Inflammatory macrophage treated with lipopolysaccharide for 1 hour (primary cell): Measurements from ENCODE around the gene OGA.

Experiments used
- DNase-seq, 2 donors: peaks; one replicate each; pipeline ENCODE4 v3.0.0-alpha.2; 2020 to 2022

Gene OGA

DNA sequence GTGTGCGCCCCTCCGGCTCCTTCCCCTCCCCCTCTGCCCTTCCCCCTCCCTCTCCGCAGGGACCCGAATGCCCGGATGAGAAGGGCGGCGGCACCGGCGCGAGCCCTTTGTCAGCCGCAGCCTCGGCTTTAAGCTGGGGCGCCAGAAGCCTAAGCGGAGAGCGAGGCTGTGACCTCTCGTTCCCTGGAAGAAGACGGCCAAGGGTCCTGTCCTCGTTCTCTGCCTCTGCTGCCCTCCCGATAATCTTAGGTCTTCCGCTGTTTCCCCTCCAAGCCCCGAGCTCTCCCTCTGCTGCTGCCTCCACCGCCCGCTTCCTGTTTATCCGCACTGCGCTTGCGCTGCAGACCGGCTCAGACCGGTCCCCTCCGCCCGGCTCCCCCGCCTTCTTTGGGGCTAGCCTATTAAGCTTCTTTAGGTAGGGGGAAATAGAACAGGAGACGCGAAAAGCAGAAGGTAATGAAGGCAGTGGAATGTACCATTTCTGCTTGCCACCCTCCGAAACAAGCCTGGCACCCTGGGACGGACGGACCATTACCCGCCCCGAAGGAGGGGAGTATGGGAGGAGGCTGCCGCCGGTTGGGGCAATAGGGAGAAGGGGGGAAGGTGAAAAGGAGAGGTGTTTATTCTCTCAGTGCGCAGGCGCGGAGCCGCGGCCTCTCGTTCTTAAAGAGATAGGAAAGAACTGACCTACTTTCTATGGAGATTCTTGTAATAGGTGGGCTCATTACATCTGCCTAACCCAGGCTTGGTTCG is at the start of gene OGA:
TSS of gene OGA (minus strand) at position 326 of the 753 bp plus-strand sequence. CDS start 422 bp downstream, outside the sequence.
- DNase-seq: peak; percentile 95 to 98

- no peak for DNase-seq
Observed at GRCh38 chr10:101867931-101868330, 49.7 kb upstream of the OGA start.

GRCh38 chr10:101859530-101859929 is 41.3 kb upstream of the OGA start:
- DNase-seq: no peak

GRCh38 chr10:101858723-101859500 is 40.7 kb upstream of the OGA start:
- no peak for DNase-seq

- DNase-seq: no peak
Observed at GRCh38 chr10:101857802-101858476, 39.7 kb upstream of the OGA start.

GRCh38 chr10:101856626-101857025 is 38.4 kb upstream of the OGA start:
- DNase-seq: peak in 1 of 2 donors; percentile 11

DNA sequence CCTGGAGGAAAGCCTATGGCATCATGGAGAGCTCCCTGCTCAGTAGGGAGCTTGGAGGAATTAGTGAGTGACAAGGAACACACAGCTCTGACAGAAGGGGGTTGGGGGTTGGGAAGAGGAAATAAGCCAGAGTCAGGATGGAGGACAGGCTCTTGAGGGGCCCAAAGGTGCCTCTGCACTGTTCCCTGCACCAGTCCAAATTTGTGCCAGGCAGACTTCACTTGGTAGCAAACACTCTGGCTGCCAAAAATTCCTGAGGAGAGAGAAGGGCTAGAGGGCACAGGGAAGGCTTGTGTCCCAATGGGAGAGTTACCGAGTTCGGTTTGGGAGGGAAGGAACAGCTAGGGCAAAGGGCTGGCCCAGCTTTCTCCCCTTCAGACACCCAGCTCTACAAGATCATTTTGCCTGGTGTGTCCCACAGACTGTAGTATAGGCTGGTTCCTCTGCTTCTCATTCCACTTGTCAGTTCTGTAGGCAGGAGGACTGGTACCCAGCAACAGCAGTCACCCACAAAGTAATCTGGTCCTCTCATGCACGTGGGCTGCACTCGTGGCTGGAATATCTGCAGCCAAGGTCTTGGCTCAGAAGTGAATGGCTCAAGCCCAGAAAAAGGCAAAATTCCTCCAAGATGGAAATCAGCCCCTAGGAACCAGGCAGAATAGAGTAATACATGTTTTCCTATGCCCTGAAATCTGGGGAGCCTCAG is 33.3 kb upstream of the OGA start:
- DNase-seq: no peak

- no peak for DNase-seq
Observed at GRCh38 chr10:101850749-101851148, 32.5 kb upstream of the OGA start.

- DNase-seq: peak; percentile 29 to 69
Observed at GRCh38 chr10:101848894-101849351, 30.7 kb upstream of the OGA start.

DNA sequence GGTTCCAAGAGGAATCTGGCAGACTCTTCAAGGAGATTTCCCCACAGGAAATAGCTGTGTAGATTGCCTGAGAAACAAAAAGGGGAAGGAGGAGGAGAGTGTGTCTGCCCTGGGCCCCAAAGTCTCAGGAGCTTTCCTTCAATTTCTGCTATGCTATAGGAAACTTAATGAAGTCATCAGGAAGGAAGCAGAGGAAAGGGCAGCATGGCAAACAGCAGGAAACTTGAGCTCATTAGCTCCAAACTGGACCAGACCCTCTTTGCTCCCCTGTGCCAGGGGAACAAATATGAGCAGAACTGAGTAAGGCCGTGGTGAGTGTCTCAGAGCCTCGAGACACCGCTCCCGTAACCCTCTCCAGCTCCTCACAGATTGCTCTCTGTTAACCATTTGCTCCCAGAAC is 30.2 kb upstream of the OGA start:
- peak; percentile 45 to 59 for DNase-seq

DNA sequence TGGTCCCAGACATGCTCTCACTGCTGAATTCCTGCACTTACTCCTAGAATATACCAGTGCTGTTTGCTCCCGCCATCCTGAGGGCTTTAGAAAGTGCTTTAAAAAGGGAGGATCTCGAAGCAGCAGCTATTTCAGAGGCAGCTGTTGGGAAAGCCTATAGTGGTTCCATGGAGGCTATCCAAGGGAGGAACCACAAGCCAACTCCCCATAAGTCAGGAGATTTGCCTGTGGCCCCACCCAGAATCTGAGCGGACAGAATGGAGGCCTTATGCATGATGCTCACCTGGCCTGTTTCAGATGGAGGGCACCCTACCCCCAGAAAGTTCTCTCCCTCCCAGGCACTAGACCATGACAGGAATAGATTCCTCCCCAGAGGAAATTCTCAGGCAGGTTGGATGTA is 27.6 kb upstream of the OGA start:
- no peak for DNase-seq

DNA sequence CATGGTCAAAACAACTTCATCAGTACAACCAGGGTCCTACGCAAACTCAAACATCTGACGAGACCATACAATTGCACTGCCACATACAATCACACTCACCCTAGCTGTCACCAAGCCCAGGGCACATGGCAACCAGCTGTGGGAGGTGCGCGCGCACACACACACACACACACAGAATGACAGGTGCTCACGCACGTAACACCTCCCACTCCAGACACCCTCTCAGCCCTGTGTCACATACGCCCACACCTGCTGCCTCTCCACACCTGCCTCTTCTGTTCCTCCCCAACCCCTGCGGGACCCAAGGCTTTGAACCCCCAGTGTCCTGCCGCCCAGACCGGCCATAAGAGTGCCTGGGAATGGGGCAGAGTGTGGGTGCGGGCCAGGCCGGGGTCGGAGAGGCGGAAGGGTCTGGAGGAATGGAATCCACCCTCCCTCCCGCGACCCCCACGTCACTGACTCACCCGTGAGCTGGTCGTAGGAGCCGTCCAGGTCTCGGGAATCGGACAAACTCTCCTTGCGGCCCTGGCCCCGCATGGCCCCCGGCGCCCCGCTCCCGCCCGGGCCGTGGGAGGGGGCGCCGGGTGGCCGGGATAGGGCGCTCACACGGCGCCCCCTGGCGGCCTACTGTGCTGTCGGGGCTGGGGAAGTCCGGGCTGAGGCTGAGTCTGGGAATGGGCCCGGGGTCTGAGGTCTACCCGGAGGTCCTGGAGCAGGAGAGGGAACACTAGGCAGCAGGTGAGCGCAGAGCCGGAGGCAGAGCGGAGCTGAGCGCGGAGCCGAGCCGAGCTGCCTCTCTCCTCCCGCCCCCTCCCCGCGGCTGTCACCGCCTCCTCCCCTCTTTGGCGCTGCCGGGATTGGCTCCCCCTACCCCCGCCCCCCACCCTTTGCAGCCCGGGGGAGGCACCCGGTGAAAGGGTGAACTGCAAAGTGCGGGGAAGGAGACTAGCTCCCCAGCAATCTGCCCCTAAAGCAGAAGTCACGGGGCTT is 25.1 kb upstream of the OGA start, which contains the start of gene KCNIP2:
TSS of gene KCNIP2 (minus strand) at position 769 of the 990 bp plus-strand sequence. CDS start at position 537, 232 bp downstream.
- DNase-seq: peak in 1 of 2 donors; percentile 16

GRCh38 chr10:101841826-101842225 is 23.6 kb upstream of the OGA start:
- DNase-seq: no peak

GRCh38 chr10:101840741-101841453 is 22.7 kb upstream of the OGA start:
- peak; percentile 57 to 88 for DNase-seq

DNA sequence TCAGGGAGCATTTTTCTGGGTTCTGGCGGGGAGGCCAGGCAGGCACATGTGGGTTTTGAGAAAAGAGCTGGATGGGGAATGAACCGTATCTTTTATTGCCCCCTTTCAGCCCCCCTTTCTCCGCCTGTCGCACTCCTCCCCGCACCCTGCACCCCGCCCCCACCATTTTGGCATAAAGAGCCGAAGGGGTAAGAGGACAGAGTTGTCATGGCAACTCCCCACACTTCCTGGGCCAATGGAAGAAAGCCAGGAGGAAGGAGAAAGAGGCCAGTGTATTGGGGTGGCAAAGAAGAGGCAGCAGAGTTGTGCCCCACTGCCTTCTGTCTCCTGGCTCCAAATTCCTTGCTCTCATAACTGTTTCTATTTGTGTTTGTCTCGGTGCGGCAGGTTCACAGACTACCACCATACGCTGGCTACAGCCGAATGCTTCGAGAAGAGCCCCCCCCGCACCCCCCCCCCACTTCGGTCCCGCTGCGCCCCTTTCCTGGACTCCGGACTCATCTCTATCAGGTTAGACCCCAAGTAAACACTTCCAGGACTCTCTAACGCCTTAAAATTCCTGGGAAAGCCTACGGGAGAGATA is 21.9 kb upstream of the OGA start:
- no peak for DNase-seq

GRCh38 chr10:101839416-101840063 is 21.3 kb upstream of the OGA start:
- peak in 1 of 2 donors; percentile 66 for DNase-seq

DNA sequence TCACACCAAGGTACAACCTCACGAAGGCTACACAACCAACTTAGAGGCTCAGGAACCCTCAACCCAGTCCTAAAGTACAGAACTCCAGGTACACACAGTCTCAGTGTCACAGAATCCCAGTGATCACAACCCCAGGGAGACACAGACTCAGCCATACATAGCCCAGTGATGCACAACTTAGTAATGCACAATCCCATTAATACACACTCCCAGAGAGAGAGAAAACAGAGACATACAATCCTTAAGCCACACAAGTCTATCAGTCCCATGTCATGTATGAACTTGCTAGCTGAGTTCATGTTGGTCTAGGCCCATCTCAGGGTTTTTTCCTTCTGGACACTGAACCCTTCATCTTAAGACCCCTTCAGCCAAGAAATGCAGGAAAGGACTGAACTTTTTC is 20.8 kb upstream of the OGA start:
- DNase-seq: no peak

DNA sequence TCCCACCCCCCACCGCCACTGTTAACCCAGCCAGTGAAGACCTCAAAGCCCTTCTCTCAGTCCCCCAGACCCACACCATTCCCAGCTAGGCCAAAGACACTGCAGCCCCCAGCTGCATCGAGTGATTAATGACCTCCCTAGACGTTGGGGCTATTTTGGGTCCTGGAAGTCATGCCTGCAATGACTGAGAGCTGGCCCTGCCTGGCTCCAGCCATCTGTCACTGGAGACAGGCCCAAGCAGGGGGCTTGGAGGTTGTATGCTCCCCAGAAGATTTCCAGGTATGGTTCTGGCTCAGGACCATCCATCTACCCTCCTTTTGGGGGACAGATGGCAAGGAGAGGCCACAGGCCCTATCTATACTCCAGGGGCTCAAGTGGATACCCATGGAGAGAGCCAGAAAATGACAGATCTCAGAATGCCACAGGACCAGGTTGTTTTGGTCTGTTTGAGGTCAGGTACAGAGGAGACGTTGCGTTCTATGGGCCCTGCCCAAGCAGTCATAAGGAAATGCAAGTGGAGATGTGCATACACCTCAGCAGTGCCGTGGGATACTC is 20.2 kb upstream of the OGA start:
- no peak for DNase-seq

GRCh38 chr10:101837748-101838147 is 19.5 kb upstream of the OGA start:
- DNase-seq: no peak
